ENCODE measurements around the gene RPL7A. TPM values are rescaled to one million over a fixed set of nuclear protein-coding genes. Genes with fewer than 3 reads are reported as not detected.
A peak's percentile ranks its signal among the peaks of the same experiment; 100 is the strongest.

The RPL7A gene
- polyA plus RNA-seq, 1 donor (not counting 4 experiments of a cell fraction or from before 2014, with no cell fraction given): 2,684 TPM

- H3K4me1 ChIP-seq (ENCODE audit: control insufficient read depth, extremely low read depth, insufficient read depth, low read length): peaks cover 24% of the 10 kb centered on the region
- no peak for TF ChIP-seq CTCF (optimal IDR thresholded peaks at IDR 0.05 in 1 of 3, IDR thresholded peaks at IDR 0.05 in 1 of 3, conservative IDR thresholded peaks at IDR 0.05 in 1 of 3; ENCODE audit: extremely low read depth in 1 of 3, insufficient read depth in 2 of 3, low read length in 3 of 3)
- TF ChIP-seq EZH2 (IDR thresholded peaks at IDR 0.05; ENCODE audit: low read length): no peak
- H4K20me1 ChIP-seq (ENCODE audit: control insufficient read depth, extremely low read depth, insufficient read depth, low read length): peaks cover 9% of the 10 kb centered on the region
- H3K9ac ChIP-seq (ENCODE audit: control insufficient read depth, extremely low read depth, insufficient read depth, low read length): no peak overlapping the region
- H2AFZ ChIP-seq (ENCODE audit: control insufficient read depth, low read length): no peak overlapping the region
- no peaks in the 10 kb centered on the region for H3K9me1 ChIP-seq (ENCODE audit: control insufficient read depth, extremely low read depth, insufficient read depth, low read length)
- H3K4me2 ChIP-seq (ENCODE audit: control insufficient read depth, extremely low read depth, insufficient read depth, low read depth, low read length): no peak overlapping the region
- H3K79me2 ChIP-seq (ENCODE audit: control insufficient read depth, insufficient read depth, low read length): peaks cover 38% of the 10 kb centered on the region
- H3K4me3 ChIP-seq (ENCODE audit: control insufficient read depth in 2 of 3, extremely low read depth in 1 of 3, insufficient read depth in 2 of 3, low read depth in 1 of 3, low read length in 3 of 3): no peak overlapping the region
- H3K27ac ChIP-seq (ENCODE audit: control insufficient read depth, insufficient read depth, low read length): no peak overlapping the region
- H3K36me3 ChIP-seq (ENCODE audit: control insufficient read depth in 2 of 2, extremely low read depth in 1 of 2, insufficient read depth in 2 of 2, low read length in 2 of 2): peaks cover 31 to 34% of the 10 kb centered on the region in 2 experiments
- DNase-seq (ENCODE audit: low read depth, low spot score): no peak
- dilution Hi-C loops (cut with MboI; ENCODE audit: extremely low pct_ligation_motif_present, low sequenced_read_pairs): no loop called here
- H3K27me3 ChIP-seq (ENCODE audit: control insufficient read depth, extremely low read depth, insufficient read depth, low read length): no peaks in the 10 kb centered on the region
- no peak for FAIRE-seq
- H3K9me3 ChIP-seq (ENCODE audit: control insufficient read depth, low read depth, low read length): no peaks in the 10 kb centered on the region
Measured at GRCh38 chr9:133354766-133355165, 6.7 kb downstream of the RPL7A start.

DNA sequence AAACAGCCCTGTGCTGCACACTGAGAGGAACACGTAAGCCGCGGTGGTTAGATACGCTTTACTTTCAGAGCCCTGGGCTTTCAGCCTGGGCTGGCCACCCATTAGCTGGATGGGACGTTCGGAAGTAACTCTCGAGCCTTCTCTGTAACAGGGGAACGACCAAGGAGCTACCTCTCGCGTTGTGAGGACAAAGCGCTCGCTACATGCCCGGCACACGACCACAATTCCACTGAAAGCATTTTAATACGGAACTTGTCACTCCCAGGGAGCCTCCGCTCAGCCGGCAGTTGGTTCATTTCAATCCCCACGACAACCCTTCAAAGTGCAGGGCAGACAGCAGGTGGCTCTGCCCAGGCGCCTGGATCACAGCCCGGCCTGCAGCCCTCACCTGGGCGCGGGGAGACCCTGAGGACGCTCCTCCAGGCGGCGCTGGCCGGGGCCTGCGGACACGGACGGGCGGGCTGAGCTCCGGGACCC is 7.9 kb downstream of the RPL7A start:
- peaks cover 33% of the 10 kb centered on the region for H3K79me2 ChIP-seq (ENCODE audit: control insufficient read depth, insufficient read depth, low read length)
- TF ChIP-seq EZH2 (IDR thresholded peaks at IDR 0.05; ENCODE audit: low read length) (no peak), CTCF (optimal IDR thresholded peaks at IDR 0.05 in 1 of 3, IDR thresholded peaks at IDR 0.05 in 1 of 3, conservative IDR thresholded peaks at IDR 0.05 in 1 of 3; ENCODE audit: extremely low read depth in 1 of 3, insufficient read depth in 2 of 3, low read length in 3 of 3) (no peak)
- H3K36me3 ChIP-seq (ENCODE audit: control insufficient read depth in 2 of 2, extremely low read depth in 1 of 2, insufficient read depth in 2 of 2, low read length in 2 of 2): peaks cover 28 to 29% of the 10 kb centered on the region in 2 experiments
- dilution Hi-C loops (cut with MboI; ENCODE audit: extremely low pct_ligation_motif_present, low sequenced_read_pairs): no loop called here
- peak overlapping the region; percentile 80 for H3K9ac ChIP-seq (ENCODE audit: control insufficient read depth, extremely low read depth, insufficient read depth, low read length)
- DNase-seq (ENCODE audit: low read depth, low spot score) (no peak), FAIRE-seq (no peak)
- H3K27ac ChIP-seq (ENCODE audit: control insufficient read depth, insufficient read depth, low read length): peak overlapping the region; percentile 49
- no peaks in the 10 kb centered on the region for H3K9me1 ChIP-seq (ENCODE audit: control insufficient read depth, extremely low read depth, insufficient read depth, low read length)
- no peaks in the 10 kb centered on the region for H3K27me3 ChIP-seq (ENCODE audit: control insufficient read depth, extremely low read depth, insufficient read depth, low read length)
- no peak overlapping the region for H2AFZ ChIP-seq (ENCODE audit: control insufficient read depth, low read length)
- peaks cover 9% of the 10 kb centered on the region for H4K20me1 ChIP-seq (ENCODE audit: control insufficient read depth, extremely low read depth, insufficient read depth, low read length)
- peak overlapping the region; percentile 79 to 87 (median 83) for H3K4me3 ChIP-seq (ENCODE audit: control insufficient read depth in 2 of 3, extremely low read depth in 1 of 3, insufficient read depth in 2 of 3, low read depth in 1 of 3, low read length in 3 of 3)
- H3K4me2 ChIP-seq (ENCODE audit: control insufficient read depth, extremely low read depth, insufficient read depth, low read depth, low read length): peak overlapping the region; percentile 68
- no peaks in the 10 kb centered on the region for H3K9me3 ChIP-seq (ENCODE audit: control insufficient read depth, low read depth, low read length)
- peaks cover 19% of the 10 kb centered on the region for H3K4me1 ChIP-seq (ENCODE audit: control insufficient read depth, extremely low read depth, insufficient read depth, low read length)
